Thymus (tissue), 11 donors: Measurements from ENCODE around the gene LGALS8. TPM values are rescaled to one million over a fixed set of nuclear protein-coding genes. Genes with fewer than 3 reads are reported as not detected.
"Not testable (repeated sequence)": the region's sequence is repeated elsewhere in the genome, so short reads cannot be mapped to it uniquely, and the experiment has no call there.

Experiments used
- DNase-seq, 9 donors: peaks; one replicate each; pipeline ENCODE4 v3.0.0-alpha.2; 2013; ENCODE audit warnings: low spot score in 9 of 9, low read depth in 6 of 9, missing footprints in 1 of 9
- H3K27ac ChIP-seq, 2 donors: one replicate each; pipeline ENCODE4 v1.5.1; 2013; ENCODE audit warnings: control low read depth in 1 of 2, low read depth in 1 of 2, low read length in 1 of 2, mild to moderate bottlenecking in 1 of 2, moderate library complexity in 1 of 2
- H3K27me3 ChIP-seq, 2 donors: one replicate each; pipeline ENCODE4 v1.5.1; 2013; ENCODE audit warnings: low read length in 1 of 2; ENCODE audit not compliant: control insufficient read depth in 2 of 2, insufficient read depth in 1 of 2
- H3K36me3 ChIP-seq, 2 donors: one replicate each; pipeline ENCODE4 v1.5.1; 2013; ENCODE audit warnings: low read length in 1 of 2, mild to moderate bottlenecking in 1 of 2, moderate library complexity in 1 of 2; ENCODE audit not compliant: control insufficient read depth in 2 of 2, insufficient read depth in 2 of 2
- H3K4me1 ChIP-seq, 2 donors: one replicate each; pipeline ENCODE4 v1.5.1; 2013; ENCODE audit warnings: low read length in 2 of 2; ENCODE audit not compliant: control insufficient read depth in 2 of 2, insufficient read depth in 2 of 2
- H3K4me3 ChIP-seq, 2 donors: one replicate each; pipeline ENCODE4 v1.5.1; 2013; ENCODE audit warnings: low read length in 2 of 2, control low read depth in 1 of 2, mild to moderate bottlenecking in 1 of 2
- H3K9me3 ChIP-seq, 2 donors: one replicate each; pipeline ENCODE4 v1.5.1; 2013; ENCODE audit warnings: low read length in 1 of 2, mild to moderate bottlenecking in 1 of 2; ENCODE audit not compliant: control insufficient read depth in 2 of 2, insufficient read depth in 1 of 2
- WGBS: extraction: QIAGEN DNeasy Blood & Tissue Kit; methylation state at CpG from one replicate; pipeline ENCODE4 v1.1.7; 2013; 5-methylcytosine and 5-hydroxymethylcytosine counted together
- polyA plus RNA-seq: library from polyadenylated mRNA; stranded (reverse); fragments of 200-250 nt; gene quantifications from one replicate; pipeline ENCODE4 v1.2.3, GENCODE V29; 2013
- total RNA-seq: library from RNA; stranded (reverse); fragments of 120-200 nt; gene quantifications from one replicate; pipeline ENCODE4 v1.2.4, GENCODE V29; 2013
- donor health status: healthy.

The LGALS8 gene
- total and polyA plus RNA-seq, 2 donors: 32.1 to 41.6 TPM

GRCh38 chr1:236502972-236503639 lies 20.7 kb upstream of the LGALS8 start:
- Histone ChIP-seq H3K36me3 (no peaks in the 10 kb centered on the region), H3K27me3 (no peaks in the 10 kb centered on the region), H3K4me3 (peak overlapping the region in 1 of 2 donors; percentile 20), H3K9me3 (no peaks in the 10 kb centered on the region), H3K27ac (no peak overlapping the region), H3K4me1 (peaks cover 0 to 7% of the 10 kb centered on the region in 2 donors)
- DNase-seq: peak in 2 of 9 donors; percentile 19 to 41
- WGBS: 40% methylated on average over 15 of the region's 15 CpGs

- 96% methylated on average over 3 of the region's 3 CpGs for WGBS
- H3K27me3 ChIP-seq: not testable (repeated sequence)
Measured at GRCh38 chr1:236504338-236504737, 19.4 kb upstream of the LGALS8 start.

GRCh38 chr1:236507022-236507700 lies 16.6 kb upstream of the LGALS8 start:
- Histone ChIP-seq H3K27ac (no peak overlapping the region), H3K4me3 (no peak overlapping the region), H3K36me3 (no peaks in the 10 kb centered on the region), H3K4me1 (peaks cover 0 to 7% of the 10 kb centered on the region in 2 donors), H3K9me3 (no peaks in the 10 kb centered on the region), H3K27me3 (no peaks in the 10 kb centered on the region)
- no peak for DNase-seq
- 94% methylated on average over 5 of the region's 5 CpGs for WGBS

More at GRCh38 chr1:236504338-236504737, 19.4 kb upstream of the LGALS8 start:
- DNase-seq, H3K36me3 ChIP-seq, H3K9me3 ChIP-seq, H3K4me1 ChIP-seq, H3K4me3 ChIP-seq, H3K27ac ChIP-seq: not testable (repeated sequence)

- no peaks in the 10 kb centered on the region for H3K4me1 ChIP-seq
- no peak overlapping the region for H3K4me3 ChIP-seq
- no peak for DNase-seq
- no peaks in the 10 kb centered on the region for H3K9me3 ChIP-seq
- WGBS: 97% methylated on average over 6 of the region's 6 CpGs
- H3K36me3 ChIP-seq: no peaks in the 10 kb centered on the region
- no peaks in the 10 kb centered on the region for H3K27me3 ChIP-seq
- no peak overlapping the region for H3K27ac ChIP-seq
Measured at GRCh38 chr1:236508593-236509027, 15.2 kb upstream of the LGALS8 start.

- WGBS: 98% methylated on average over 1 of the region's 1 CpG
- H3K27me3 ChIP-seq: no peaks in the 10 kb centered on the region
- DNase-seq: no peak
- H3K4me1 ChIP-seq: no peaks in the 10 kb centered on the region
- H3K27ac ChIP-seq: no peak overlapping the region
- no peaks in the 10 kb centered on the region for H3K36me3 ChIP-seq
- H3K9me3 ChIP-seq: no peaks in the 10 kb centered on the region
- H3K4me3 ChIP-seq: no peak overlapping the region
Measured at GRCh38 chr1:236509203-236509602, 14.6 kb upstream of the LGALS8 start.

GRCh38 chr1:236509647-236510401 lies 14.0 kb upstream of the LGALS8 start:
- DNase-seq: no peak
- Histone ChIP-seq H3K4me3 (no peak overlapping the region), H3K27me3 (no peaks in the 10 kb centered on the region), H3K27ac (no peak overlapping the region), H3K9me3 (no peaks in the 10 kb centered on the region), H3K36me3 (no peaks in the 10 kb centered on the region), H3K4me1 (no peaks in the 10 kb centered on the region)
- WGBS: 95% methylated on average over 8 of the region's 8 CpGs

- WGBS: 97% methylated on average over 11 of the region's 11 CpGs
- H3K27me3 ChIP-seq: no peaks in the 10 kb centered on the region
Measured at GRCh38 chr1:236511735-236512418, 11.9 kb upstream of the LGALS8 start.

GRCh38 chr1:236514703-236515442 lies 8.9 kb upstream of the LGALS8 start:
- 92% methylated on average over 4 of the region's 4 CpGs for WGBS
- Histone ChIP-seq H3K4me3 (no peak overlapping the region), H3K27me3 (no peaks in the 10 kb centered on the region), H3K4me1 (peaks cover 0 to 3% of the 10 kb centered on the region in 2 donors), H3K27ac (no peak overlapping the region), H3K9me3 (no peaks in the 10 kb centered on the region), H3K36me3 (no peaks in the 10 kb centered on the region)
- DNase-seq: no peak

More at GRCh38 chr1:236511735-236512418, 11.9 kb upstream of the LGALS8 start:
- no peak for DNase-seq
- no peaks in the 10 kb centered on the region for H3K36me3 ChIP-seq
- H3K27ac ChIP-seq: no peak overlapping the region
- no peaks in the 10 kb centered on the region for H3K9me3 ChIP-seq
- no peak overlapping the region for H3K4me3 ChIP-seq
- no peaks in the 10 kb centered on the region for H3K4me1 ChIP-seq
